GM21515 (cell line): ENCODE data around the gene ACKR3.
A peak's percentile ranks its signal among the peaks of the same experiment; 100 is the strongest.

Source experiments
- ATAC-seq: cut with Tn5 transposase; IDR thresholded peaks from one replicate; pipeline ENCODE4 v1.9.1; 2021; ENCODE audit not compliant: unreplicated experiment

ACKR3 gene

GRCh38 chr2:236549165-236549564 is 20.5 kb upstream of the ACKR3 start:
- ATAC-seq, result no peak

- ATAC-seq, result no peak
These were observed 19.3 kb upstream of the ACKR3 start for GRCh38 chr2:236550290-236550689.

- peak; percentile 57 for ATAC-seq
These were observed 18.7 kb upstream of the ACKR3 start for GRCh38 chr2:236550701-236551465.

- ATAC-seq, result no peak
These were observed 18.0 kb upstream of the ACKR3 start for GRCh38 chr2:236551471-236552211.

GRCh38 chr2:236552212-236552542 is 17.4 kb upstream of the ACKR3 start:
- ATAC-seq, result no peak

GRCh38 chr2:236552581-236553363 is 16.9 kb upstream of the ACKR3 start:
- no peak for ATAC-seq

GRCh38 chr2:236553522-236553921 is 16.1 kb upstream of the ACKR3 start:
- no peak for ATAC-seq

- ATAC-seq, result no peak
These were observed 14.9 kb upstream of the ACKR3 start for GRCh38 chr2:236554629-236555282.

GRCh38 chr2:236555481-236555880 is 14.1 kb upstream of the ACKR3 start:
- ATAC-seq, result no peak

GRCh38 chr2:236557306-236558030 is 12.2 kb upstream of the ACKR3 start:
- ATAC-seq, result no peak

- no peak for ATAC-seq
These were observed 11.6 kb upstream of the ACKR3 start for GRCh38 chr2:236558036-236558435.

- peak; percentile 50 for ATAC-seq
These were observed 10.3 kb upstream of the ACKR3 start for GRCh38 chr2:236558993-236559978.

GRCh38 chr2:236561874-236562273 is 7.8 kb upstream of the ACKR3 start:
- no peak for ATAC-seq

GRCh38 chr2:236562434-236562833 is 7.2 kb upstream of the ACKR3 start:
- no peak for ATAC-seq

GRCh38 chr2:236563953-236564352 is 5.7 kb upstream of the ACKR3 start:
- ATAC-seq, result no peak

- no peak for ATAC-seq
These were observed 4.4 kb upstream of the ACKR3 start for GRCh38 chr2:236565212-236565611.

- ATAC-seq, result no peak
These were observed 3.7 kb upstream of the ACKR3 start for GRCh38 chr2:236565879-236566402.

- ATAC-seq, result no peak
These were observed 3.0 kb upstream of the ACKR3 start for GRCh38 chr2:236566596-236566995.
